A549 (cell line): ENCODE results near the gene LRP6. TPM values are rescaled to one million over a fixed set of nuclear protein-coding genes. Genes with fewer than 3 reads are reported as not detected.

Experiments
- ATAC-seq, 2 experiments: fragments of 200-7000 bp in 1 of 2; fragments of >200 bp in 1 of 2; cut with Nextera tagmentation in 1 of 2; cut with Tn5 transposase in 1 of 2; 3 replicates each; pipeline versions ENCODE4 v1.8.0 to v1.9.1; 2018 to 2020; ENCODE audit warnings: mild to moderate bottlenecking in 1 of 2, moderate library complexity in 1 of 2
- CTCF ChIA-PET: fragments of 300-600 bp; sonication (Branson Sonifier 250); formaldehyde crosslinking; extraction: SDS; loops from one replicate; lab custom pipeline; 2021; ENCODE audit warnings: antibody characterized with exemption, inconsistent platforms; lab: Yijun Ruan, JAX
- POLR2A ChIA-PET: fragments of 350-600 bp; formaldehyde crosslinking; extraction: SDS; loops from one replicate; lab custom pipeline; 2021; ENCODE audit warnings: antibody characterized with exemption, inconsistent platforms; lab: Yijun Ruan, JAX
- DNase-seq, 2 experiments: peaks; one replicate each; pipeline versions ENCODE4 v3.0.0 to v3.0.0-alpha.2; 2011 to 2016; ENCODE audit warnings: low read depth in 1 of 2, low spot score in 1 of 2
- FAIRE-seq: peaks from 2 replicates; lab custom pipeline; 2011; peaks lifted over from hg19 to GRCh38; lab: Jason Lieb, UNC
- H3K27ac ChIP-seq, 2 experiments: fragments of >200 bp; sonication (Bioruptor Twin); formaldehyde crosslinking; 3 replicates each; pipeline ENCODE4 v1.5.1; 2016 to 2017
- H3K4me1 ChIP-seq: fragments of >200 bp; sonication (Bioruptor Twin); formaldehyde crosslinking; 3 replicates; pipeline ENCODE4 v1.6.1; 2016
- H3K4me2 ChIP-seq: fragments of >200 bp; sonication (Bioruptor Twin); formaldehyde crosslinking; 3 replicates; pipeline ENCODE4 v1.6.1; 2016
- H3K4me3 ChIP-seq: fragments of >200 bp; sonication (Bioruptor Twin); formaldehyde crosslinking; 3 replicates; pipeline ENCODE4 v1.5.1; 2016
- H3K9me3 ChIP-seq: fragments of >200 bp; sonication (Bioruptor Twin); formaldehyde crosslinking; 3 replicates; pipeline ENCODE4 v1.6.1; 2016
- ELK1 ChIP-seq: fragments of 150-350 bp; IDR thresholded peaks from 2 replicates; pipeline ENCODE4 v1.6.1; 2014; ENCODE audit warnings: low read depth, mild to moderate bottlenecking, low read length
- FOSL2 ChIP-seq, 2 experiments: fragments of 450-650 bp in 1 of 2; fragments of >200 bp in 1 of 2; sonication (Bioruptor Twin) in 1 of 2; formaldehyde crosslinking; IDR thresholded peaks; 2 replicates each; pipeline versions ENCODE4 v1.5.0 to v1.6.1; 2016 to 2020; ENCODE audit warnings: mild to moderate bottlenecking in 1 of 2, moderate library complexity in 1 of 2
- FOXS1 ChIP-seq: fragments of 250-450 bp; sonication (Bioruptor Pico); IDR thresholded peaks from 2 replicates; pipeline ENCODE4 v1.5.0; 2020; ENCODE audit warnings: mild to moderate bottlenecking, moderate library complexity
- HDAC2 ChIP-seq: fragments of 200-600 bp; sonication (generic); IDR thresholded peaks from 2 replicates; pipeline ENCODE4 v1.6.1; 2016
- HEYL ChIP-seq: fragments of 250-450 bp; sonication (Bioruptor Pico); IDR thresholded peaks from 2 replicates; pipeline ENCODE4 v1.8.0; 2021; ENCODE audit warnings: mild to moderate bottlenecking, moderate library complexity
- HOXB13 ChIP-seq: fragments of 250-450 bp; sonication (Bioruptor Pico); IDR thresholded peaks from 2 replicates; pipeline ENCODE4 v1.5.0; 2020; ENCODE audit warnings: low read depth, mild to moderate bottlenecking, moderate library complexity
- HOXB5 ChIP-seq: fragments of 250-450 bp; sonication (Bioruptor Pico); IDR thresholded peaks from 2 replicates; pipeline ENCODE4 v1.5.0; 2020; ENCODE audit warnings: mild to moderate bottlenecking, moderate library complexity
- KDM5A ChIP-seq: fragments of 200-600 bp; sonication (generic); IDR thresholded peaks from 2 replicates; pipeline ENCODE4 v1.6.1; 2016; ENCODE audit warnings: antibody characterized with exemption, mild to moderate bottlenecking
- MAX ChIP-seq: IDR thresholded peaks from 2 replicates; pipeline ENCODE4 v1.6.1; 2012
- NFE2L2 ChIP-seq: fragments of 150-350 bp; conservative IDR thresholded peaks from 2 replicates; pipeline ENCODE4 v1.6.1; 2014; ENCODE audit warnings: low read length
- RARB ChIP-seq: fragments of 250-450 bp; sonication (Bioruptor Pico); IDR thresholded peaks from 2 replicates; pipeline ENCODE4 v1.8.0; 2021; ENCODE audit warnings: mild to moderate bottlenecking, moderate library complexity
- RFX5 ChIP-seq: fragments of 450-650 bp; IDR thresholded peaks from 2 replicates; pipeline ENCODE4 v1.7.1; 2014; ENCODE audit warnings: antibody characterized with exemption, mild to moderate bottlenecking, moderate library complexity
- RNF2 ChIP-seq: fragments of 200-600 bp; sonication (generic); IDR thresholded peaks from 2 replicates; pipeline ENCODE4 v1.6.1; 2016; ENCODE audit warnings: low read depth, mild to moderate bottlenecking, antibody characterized with exemption, moderate library complexity, borderline replicate concordance
- SREBF2 ChIP-seq: fragments of 450-650 bp; IDR thresholded peaks from 2 replicates; pipeline ENCODE4 v1.6.1; 2014; ENCODE audit warnings: mild to moderate bottlenecking, moderate library complexity
- TFCP2L1 ChIP-seq: fragments of 250-450 bp; sonication (Bioruptor Pico); IDR thresholded peaks from 2 replicates; pipeline ENCODE4 v1.5.0; 2021; ENCODE audit warnings: mild to moderate bottlenecking
- USF2 ChIP-seq: fragments of 450-650 bp; IDR thresholded peaks from 2 replicates; pipeline ENCODE4 v1.6.1; 2014; ENCODE audit warnings: antibody characterized with exemption
- ZC3H11A ChIP-seq: fragments of 450-650 bp; IDR thresholded peaks from 2 replicates; pipeline ENCODE4 v1.6.1; 2014; ENCODE audit warnings: antibody characterized with exemption, mild to moderate bottlenecking
- WGBS: methylation state at CpG from one replicate; pipeline ENCODE4 v1.1.6; 2017; ENCODE audit errors: missing lambda C conversion rate; 5-methylcytosine and 5-hydroxymethylcytosine counted together
- polyA plus RNA-seq, 4 experiments: library from polyadenylated mRNA; depleted of rRNA in 3 of 4; stranded (reverse); fragments of >200 nt; fragmentation: RNase III in 1 of 4; extraction: RNeasy Plus Mini Kit Qiagen cat#74134 plus additional on column Dnase treatment in 1 of 4; gene quantifications; 2 replicates in 3 of 4; 3 replicates in 1 of 4; pipeline ENCODE4 v1.2.3, GENCODE V29; 2011 to 2017
- TF ChIP-seq, protein P1 (sequence below): fragments of 200-600 bp; sonication (generic); IDR thresholded peaks from 2 replicates; pipeline ENCODE4 v1.6.1; 2016; ENCODE audit warnings: antibody characterized with exemption, mild to moderate bottlenecking, moderate library complexity

Gene LRP6
- polyA plus RNA-seq, 2 of the 4 experiments (the other 2 are of a cell fraction) = 26.6 to 50.3 TPM

DNA sequence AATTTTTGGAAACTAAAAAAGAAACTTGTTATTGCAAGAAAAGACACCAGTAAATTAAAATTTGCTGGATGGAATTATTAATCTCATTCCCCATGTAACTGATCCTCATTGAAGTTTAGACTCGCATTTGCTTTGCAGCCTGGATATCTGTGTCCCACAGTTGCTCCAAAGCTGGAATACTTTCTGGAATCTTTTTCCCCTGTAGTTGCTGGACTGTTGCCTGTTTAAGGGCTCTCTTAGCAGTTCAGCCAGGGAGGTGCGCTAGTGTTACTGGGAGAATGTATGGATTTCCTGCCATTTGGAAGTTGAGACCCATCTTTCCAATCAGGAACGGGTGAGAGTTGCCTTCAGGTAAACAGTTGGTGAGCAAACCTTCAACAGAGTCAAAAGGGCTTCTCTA is 175.8 kb downstream of the LRP6 start:
- H3K9me3 ChIP-seq = no peaks in the 10 kb centered on the region
- POLR2A ChIA-PET = no interaction called here
- DNase-seq (no peak), FAIRE-seq (no peak), ATAC-seq (no peak)
- CTCF ChIA-PET = interaction anchor here (1.3 kb wide), 1 partner anchor 9 kb away, joined by 5 read pairs; no protein-coding TSS in a partner anchor
- TF ChIP-seq, protein P1, sequence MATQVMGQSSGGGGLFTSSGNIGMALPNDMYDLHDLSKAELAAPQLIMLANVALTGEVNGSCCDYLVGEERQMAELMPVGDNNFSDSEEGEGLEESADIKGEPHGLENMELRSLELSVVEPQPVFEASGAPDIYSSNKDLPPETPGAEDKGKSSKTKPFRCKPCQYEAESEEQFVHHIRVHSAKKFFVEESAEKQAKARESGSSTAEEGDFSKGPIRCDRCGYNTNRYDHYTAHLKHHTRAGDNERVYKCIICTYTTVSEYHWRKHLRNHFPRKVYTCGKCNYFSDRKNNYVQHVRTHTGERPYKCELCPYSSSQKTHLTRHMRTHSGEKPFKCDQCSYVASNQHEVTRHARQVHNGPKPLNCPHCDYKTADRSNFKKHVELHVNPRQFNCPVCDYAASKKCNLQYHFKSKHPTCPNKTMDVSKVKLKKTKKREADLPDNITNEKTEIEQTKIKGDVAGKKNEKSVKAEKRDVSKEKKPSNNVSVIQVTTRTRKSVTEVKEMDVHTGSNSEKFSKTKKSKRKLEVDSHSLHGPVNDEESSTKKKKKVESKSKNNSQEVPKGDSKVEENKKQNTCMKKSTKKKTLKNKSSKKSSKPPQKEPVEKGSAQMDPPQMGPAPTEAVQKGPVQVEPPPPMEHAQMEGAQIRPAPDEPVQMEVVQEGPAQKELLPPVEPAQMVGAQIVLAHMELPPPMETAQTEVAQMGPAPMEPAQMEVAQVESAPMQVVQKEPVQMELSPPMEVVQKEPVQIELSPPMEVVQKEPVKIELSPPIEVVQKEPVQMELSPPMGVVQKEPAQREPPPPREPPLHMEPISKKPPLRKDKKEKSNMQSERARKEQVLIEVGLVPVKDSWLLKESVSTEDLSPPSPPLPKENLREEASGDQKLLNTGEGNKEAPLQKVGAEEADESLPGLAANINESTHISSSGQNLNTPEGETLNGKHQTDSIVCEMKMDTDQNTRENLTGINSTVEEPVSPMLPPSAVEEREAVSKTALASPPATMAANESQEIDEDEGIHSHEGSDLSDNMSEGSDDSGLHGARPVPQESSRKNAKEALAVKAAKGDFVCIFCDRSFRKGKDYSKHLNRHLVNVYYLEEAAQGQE = no peak
- TF ChIP-seq HDAC2 (no peak), TFCP2L1 (CRISPR knock-in tag) (no peak), RNF2 (no peak), SREBF2 (no peak), FOXS1 (CRISPR knock-in tag) (no peak)
- 85% methylated on average over 3 of the region's 3 CpGs for WGBS
- H3K4me1 ChIP-seq = peaks cover 13% of the 10 kb centered on the region
- H3K4me2 ChIP-seq = no peak overlapping the region
- H3K4me3 ChIP-seq = no peak overlapping the region
- no peak overlapping the region for H3K27ac ChIP-seq

- no peak overlapping the region for H3K27ac ChIP-seq
- no peak for FAIRE-seq
- ChIA-PET POLR2A (no interaction called here), CTCF (interaction anchor here (9.8 kb wide), 1 partner anchor 242 kb away, joined by 214 read pairs; no protein-coding TSS in a partner anchor)
- no peak overlapping the region for H3K4me3 ChIP-seq
- no peak for ATAC-seq
- TF ChIP-seq SREBF2 = no peak
- no peak for TF ChIP-seq USF2
- TF ChIP-seq ELK1 = no peak
- no peak for TF ChIP-seq HOXB13 (CRISPR knock-in tag)
- no peak for TF ChIP-seq ZC3H11A
- TF ChIP-seq MAX = no peak
- TF ChIP-seq RFX5 = no peak
- TF ChIP-seq KDM5A = no peak
- TF ChIP-seq RNF2 = no peak
- TF ChIP-seq NFE2L2 = no peak
- no peak for TF ChIP-seq FOSL2 (IDR thresholded peaks at IDR 0.05)
- no peak for TF ChIP-seq FOSL2 (CRISPR knock-in tag; IDR thresholded peaks at IDR 0.05)
- H3K9me3 ChIP-seq = no peaks in the 10 kb centered on the region
- no peak overlapping the region for H3K4me2 ChIP-seq
- peaks cover 13% of the 10 kb centered on the region for H3K4me1 ChIP-seq
- 78% methylated on average over 9 of the region's 9 CpGs for WGBS
- no peak for DNase-seq
Measured at GRCh38 chr12:12088761-12089160, 178.1 kb downstream of the LRP6 start.

GRCh38 chr12:12088147-12088546 is 178.7 kb downstream of the LRP6 start:
- no peak for TF ChIP-seq RARB (CRISPR knock-in tag)
- TF ChIP-seq FOXS1 (CRISPR knock-in tag) = no peak
- no peak for TF ChIP-seq HEYL (CRISPR knock-in tag)
- no peak for TF ChIP-seq HOXB5 (CRISPR knock-in tag)
- no peak for TF ChIP-seq RFX5
- no peak for TF ChIP-seq KDM5A
- no peak for TF ChIP-seq MAX
- Histone ChIP-seq H3K9me3 (no peaks in the 10 kb centered on the region), H3K4me3 (no peak overlapping the region), H3K27ac (no peak overlapping the region), H3K4me2 (no peak overlapping the region), H3K4me1 (peaks cover 11% of the 10 kb centered on the region)
- WGBS = 95% methylated on average over 10 of the region's 10 CpGs
- no peak for DNase-seq
- ChIA-PET POLR2A (no interaction called here), CTCF (interaction anchor here (9.8 kb wide), 1 partner anchor 242 kb away, joined by 214 read pairs; no protein-coding TSS in a partner anchor)
- no peak for FAIRE-seq
- no peak for ATAC-seq
